AG04449 (cell line): ENCODE data around the gene DVL1.
A peak's percentile ranks its signal among the peaks of the same experiment; 100 is the strongest.
"Not testable (repeated sequence)": the region's sequence is repeated elsewhere in the genome, so short reads cannot be mapped to it uniquely, and the experiment has no call there.

Source experiments
- CTCF ChIA-PET: fragments of 350-600 bp; formaldehyde crosslinking; extraction: SDS; loops from one replicate; lab custom pipeline; 2021; ENCODE audit warnings: antibody characterized with exemption; lab: Yijun Ruan, JAX
- POLR2A ChIA-PET: fragments of 400-600, 350-600 bp; formaldehyde crosslinking; extraction: SDS; loops from one replicate; lab custom pipeline; 2020; ENCODE audit warnings: antibody characterized with exemption, inconsistent platforms; lab: Yijun Ruan, JAX
- DNase-seq: peaks from one replicate; pipeline ENCODE4 v3.0.0-alpha.2; 2010; ENCODE audit warnings: low read depth, low spot score
- H3K4me3 ChIP-seq: 2 replicates; pipeline ENCODE4 v1.5.1; 2011; ENCODE audit warnings: low read depth, mild to moderate bottlenecking, control low read depth, low read length
- CTCF ChIP-seq: IDR thresholded peaks from one replicate; pipeline ENCODE4 v1.5.1; 2011; ENCODE audit warnings: mild to moderate bottlenecking, moderate library complexity, low read length, control low read depth, inconsistent platforms; ENCODE audit not compliant: insufficient read depth; ENCODE audit errors: missing control alignments

The DVL1 gene

GRCh38 chr1:1373051-1373814, 24.0 kb upstream of the DVL1 start:
- TF ChIP-seq CTCF, result no peak
- POLR2A ChIA-PET, result interaction anchor here (0.7 to 2.3 kb wide), 3 partner anchors 21 to 25 kb away, joined by 3 to 9 read pairs (median 3); no protein-coding TSS in a partner anchor
- peak overlapping the region; percentile 85 for H3K4me3 ChIP-seq
- CTCF ChIA-PET, result interaction anchor here (0.7 to 9.3 kb wide), 15 partner anchors 10 to 252 kb away, joined by 3 to 138 read pairs (median 10); partner anchors contain the start of genes CCNL2, DVL1 and MXRA8
- DNase-seq, result no peak

GRCh38 chr1:1371746-1372711, 22.8 kb upstream of the DVL1 start:
- ChIA-PET POLR2A (interaction anchor here (0.7 to 2.3 kb wide), 4 partner anchors 13 to 29 kb away, joined by 3 to 9 read pairs (median 6); no protein-coding TSS in a partner anchor), CTCF (interaction anchor here (0.6 to 9.3 kb wide), 28 partner anchors 8 to 370 kb away, joined by 3 to 138 read pairs (median 3); partner anchors contain the start of genes CCNL2, DVL1, MXRA8 and TAS1R3)

GRCh38 chr1:1371364-1371745, 22.1 kb upstream of the DVL1 start:
- no peak overlapping the region for H3K4me3 ChIP-seq
- CTCF ChIA-PET, result interaction anchor here (0.6 to 9.3 kb wide), 20 partner anchors 9 to 369 kb away, joined by 3 to 138 read pairs (median 5); partner anchors contain the start of genes CCNL2, DVL1, MXRA8 and TAS1R3
- POLR2A ChIA-PET, result interaction anchor here (0.7 to 2.3 kb wide), 3 partner anchors 12 to 28 kb away, joined by 3 to 9 read pairs (median 9); no protein-coding TSS in a partner anchor
- no peak for TF ChIP-seq CTCF
- DNase-seq, result no peak

More at GRCh38 chr1:1371746-1372711, 22.8 kb upstream of the DVL1 start:
- peak; percentile 93 for TF ChIP-seq CTCF
- no peak for DNase-seq
- H3K4me3 ChIP-seq, result peak overlapping the region; percentile 12; the same call in 1 of the 2 replicates

GRCh38 chr1:1370771-1371300, 21.6 kb upstream of the DVL1 start:
- ChIA-PET POLR2A (interaction anchor here (2.1 to 2.3 kb wide), 2 partner anchors 11 to 19 kb away, joined by 9 read pairs; no protein-coding TSS in a partner anchor), CTCF (interaction anchor here (0.8 to 9.3 kb wide), 13 partner anchors 8 to 339 kb away, joined by 3 to 138 read pairs (median 5); partner anchors contain the start of genes CCNL2, DVL1 and MXRA8)
- no peak for DNase-seq
- H3K4me3 ChIP-seq, result no peak overlapping the region
- TF ChIP-seq CTCF, result no peak

GRCh38 chr1:1370094-1370493, 20.9 kb upstream of the DVL1 start:
- POLR2A ChIA-PET, H3K4me3 ChIP-seq, DNase-seq: not testable (repeated sequence)
- CTCF ChIA-PET, result interaction anchor here (0.8 to 9.3 kb wide), 6 partner anchors 12 to 249 kb away, joined by 3 to 138 read pairs (median 19); partner anchors contain the start of genes CCNL2, DVL1 and MXRA8

- DNase-seq, result no peak
- TF ChIP-seq CTCF, result no peak
- ChIA-PET POLR2A (no interaction called here), CTCF (interaction anchor here (9.3 kb wide), 1 partner anchor 22 kb away, joined by 138 read pairs; the partner anchor contains the start of gene DVL1)
- no peak overlapping the region for H3K4me3 ChIP-seq
These were observed 18.1 kb upstream of the DVL1 start for GRCh38 chr1:1367315-1367714.
